ENCODE results near the gene HSPA12B. TPM values are rescaled to one million over a fixed set of nuclear protein-coding genes. Genes with fewer than 3 reads are reported as not detected.

Gene HSPA12B
- total and polyA plus RNA-seq, 2 of the 8 experiments (the other 6 are each of a cell fraction or from before 2014, with no cell fraction given) = 2.2 to 4.3 TPM

- CTCF ChIA-PET (ENCODE audit: partially characterized antibody) = interaction anchor here (0.9 to 18.5 kb wide), 15 partner anchors 13 to 79 kb away, joined by 3 to 308 read pairs (median 6); partner anchors contain the start of gene SIGLEC1
- Histone ChIP-seq H3K36me3 (ENCODE audit: control insufficient read depth in 2 of 4, insufficient read depth in 4 of 4, low read length in 3 of 4) (no peaks in the 10 kb centered on the region), H3K9ac (replicated peaks in 1 of 4; ENCODE audit: extremely low read depth in 1 of 4, low read depth in 3 of 4, low read length in 3 of 4) (no peak overlapping the region; a peak in 1 of 7 replicates)
These were observed 7.5 kb downstream of the HSPA12B start for GRCh38 chr20:3739926-3740451.

More at GRCh38 chr20:3739926-3740451, 7.5 kb downstream of the HSPA12B start:
- H3K79me2 ChIP-seq (ENCODE audit: control insufficient read depth in 1 of 2, insufficient read depth in 2 of 2, low read length in 2 of 2) = no peaks in the 10 kb centered on the region
- no peak overlapping the region for H3K27ac ChIP-seq (ENCODE audit: low read depth, low read length)
- no peaks in the 10 kb centered on the region for H3K79me1 ChIP-seq (ENCODE audit: low read depth, low read length)
- H3K4me3 ChIP-seq (ENCODE audit: extremely low read depth in 1 of 4, insufficient read depth in 2 of 4, low read depth in 3 of 4, low read length in 4 of 4) = no peak overlapping the region
- 63% methylated on average over 7 of the region's 7 CpGs; no CpG with 5 or more reads in 1 of the 2 experiments for WGBS, 2 experiments (ENCODE audit: extremely low coverage in 1 of 2, insufficient coverage in 1 of 2, insufficient read length in 1 of 2, insufficient replicate concordance in 2 of 2, low coverage in 1 of 2, low lambda C conversion rate in 2 of 2, missing lambda C conversion rate in 1 of 2)
- no peak overlapping the region for H3K23ac ChIP-seq (ENCODE audit: insufficient read length)
- peaks cover 2% of the 10 kb centered on the region; the same call in 1 of the 2 replicates for H3K23me2 ChIP-seq (ENCODE audit: low read depth, low read length)
- POLR2A ChIA-PET (ENCODE audit: partially characterized antibody) = interaction anchor here (0.9 to 2.2 kb wide), 6 partner anchors 11 to 63 kb away, joined by 3 to 9 read pairs (median 3); partner anchors contain the start of genes ADAM33 and ADISSP
- H2AK5ac ChIP-seq (ENCODE audit: low read depth, low read length) = no peak overlapping the region
- no peak overlapping the region for H2BK20ac ChIP-seq (ENCODE audit: low read length)
- no peaks in the 10 kb centered on the region for H3K9me3 ChIP-seq (ENCODE audit: insufficient read depth in 2 of 2, low read depth in 1 of 2, low read length in 1 of 2)
- H3K14ac ChIP-seq (ENCODE audit: insufficient read length) = no peak overlapping the region
- H2BK12ac ChIP-seq (ENCODE audit: low read depth, low read length) = peak overlapping the region; percentile 0; the same call in 1 of the 2 replicates
- H3K27me3 ChIP-seq (replicated peaks in 1 of 4; ENCODE audit: control insufficient read depth in 3 of 4, extremely low read depth in 1 of 4, insufficient read depth in 3 of 4, low read length in 3 of 4) = peaks cover 0 to 4% (median 0%) of the 10 kb centered on the region in 4 experiments; a peak in 1 of 7 replicates
- H3K4me2 ChIP-seq (ENCODE audit: insufficient read depth in 1 of 2, low read depth in 2 of 2, low read length in 2 of 2) = no peak overlapping the region
- TF ChIP-seq POU5F1 (IDR thresholded peaks at IDR 0.05; ENCODE audit: low read depth, low read length) (no peak), ZNF274 (IDR thresholded peaks at IDR 0.05; ENCODE audit: borderline replicate concordance, extremely low read depth, low read length) (no peak), MAX (IDR thresholded peaks at IDR 0.05) (0 out of 2 replicates have a peak, but pooled peaks have one; percentile 17), RBBP5 (IDR thresholded peaks at IDR 0.05; ENCODE audit: borderline replicate concordance, low read depth, low read length) (no peak)
- DNase-seq (ENCODE audit: low read depth in 1 of 2, low spot score in 2 of 2) (no peak), FAIRE-seq (no peak)
- H3K56ac ChIP-seq (replicated peaks; ENCODE audit: insufficient read length, low read depth, low read length) = no peak overlapping the region
- no peak overlapping the region for H3K4ac ChIP-seq (replicated peaks; ENCODE audit: insufficient read length, low read depth, low read length)
- H4K5ac ChIP-seq (ENCODE audit: insufficient read length, low read depth, low read length) = no peak overlapping the region
- H4K91ac ChIP-seq (replicated peaks; ENCODE audit: insufficient read length, low read length) = peak overlapping the region; percentile 49
- peak overlapping the region; percentile 72; the same call in 1 of the 2 replicates for H2BK15ac ChIP-seq (ENCODE audit: low read length)
- H4K20me1 ChIP-seq (replicated peaks in 1 of 2; ENCODE audit: control insufficient read depth in 1 of 2, insufficient read depth in 2 of 2, low read length in 2 of 2) = no peaks in the 10 kb centered on the region
- peak overlapping the region; percentile 45; the same call in 1 of the 2 replicates for H4K8ac ChIP-seq (ENCODE audit: extremely low read depth, insufficient read depth, low read length)
- H2AFZ ChIP-seq (ENCODE audit: low read length) = no peak overlapping the region
- H2BK5ac ChIP-seq (ENCODE audit: low read depth, low read length) = peak overlapping the region; percentile 60; the same call in 1 of the 2 replicates
- H3K18ac ChIP-seq (ENCODE audit: extremely low read depth, low read length) = no peak overlapping the region; the same call in 1 of the 2 replicates
- no peak overlapping the region for H2BK120ac ChIP-seq (replicated peaks; ENCODE audit: low read depth, low read length)
- peaks cover 0 to 19% (median 11%) of the 10 kb centered on the region in 4 experiments; a peak in 6 of 7 replicates for H3K4me1 ChIP-seq (replicated peaks in 1 of 4; ENCODE audit: control insufficient read depth in 3 of 4, insufficient read depth in 4 of 4, low read length in 3 of 4)

All from H1 (cell line).